Suppressor macrophage (primary cell): ENCODE results near the gene CHORDC1.
"Not testable (repeated sequence)": the region's sequence is repeated elsewhere in the genome, so short reads cannot be mapped to it uniquely, and the experiment has no call there.

ENCODE experiments used
- DNase-seq, 4 experiments: peaks; one replicate each; pipeline ENCODE4 v3.0.0-alpha.2; 2020 to 2022

CHORDC1 gene

DNA sequence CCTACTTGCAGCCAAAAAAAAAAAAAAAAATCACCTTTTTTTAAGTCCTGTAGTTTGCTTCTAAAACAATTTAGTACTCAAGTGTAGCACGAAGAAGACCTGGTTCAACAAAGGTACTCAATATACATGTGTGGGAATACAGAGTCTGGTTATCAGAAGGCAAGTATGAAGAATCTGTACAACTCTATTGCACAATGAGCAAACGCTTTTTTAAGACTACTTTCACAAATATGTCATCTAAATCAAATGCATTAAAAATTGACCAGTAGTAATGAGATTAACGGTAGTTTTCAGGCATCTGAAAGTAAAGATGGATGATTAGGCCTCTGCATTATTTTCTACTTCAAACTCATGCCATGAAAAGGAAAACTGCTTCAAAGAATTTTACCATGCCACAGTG lies 9.5 kb downstream of the CHORDC1 start:
- DNase-seq: no peak

DNA sequence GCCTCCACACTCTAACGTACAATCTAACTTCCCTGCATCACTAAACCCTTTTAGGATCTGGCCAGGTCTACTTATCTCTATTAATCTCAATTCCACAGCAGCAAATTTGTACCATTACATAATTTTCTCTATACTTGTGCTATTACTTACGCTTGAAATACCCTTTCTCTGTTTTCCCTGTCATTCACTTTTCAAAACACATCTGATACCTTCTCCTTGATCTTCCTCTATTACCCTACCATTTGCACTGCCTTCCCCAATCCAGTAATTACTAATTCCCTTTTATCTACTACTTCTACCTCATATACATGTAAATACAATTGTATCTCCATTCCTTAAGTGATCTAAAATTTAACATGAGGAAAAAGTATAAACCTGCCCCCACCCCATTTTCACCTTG lies 14.0 kb downstream of the CHORDC1 start:
- no peak for DNase-seq

DNA sequence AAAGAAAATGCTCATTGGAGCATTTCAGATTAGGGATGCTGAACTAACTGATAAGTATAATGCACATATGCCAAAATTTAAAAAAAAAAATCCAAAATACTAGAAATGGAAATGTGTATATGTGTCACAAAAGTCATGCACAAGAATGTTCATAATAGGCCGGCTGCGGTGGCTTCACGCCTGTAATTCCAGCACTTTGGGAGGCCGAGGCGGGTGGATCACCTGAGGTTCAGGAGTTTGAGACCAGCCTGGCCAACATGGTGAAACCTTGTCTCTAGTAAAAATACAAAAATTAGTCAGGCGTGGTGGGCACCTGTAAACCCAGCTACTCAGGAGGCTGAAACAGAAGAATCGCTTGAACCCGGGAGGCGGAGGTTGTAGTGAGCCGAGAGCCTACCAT lies 14.9 kb downstream of the CHORDC1 start:
- DNase-seq: not testable (repeated sequence)

DNA sequence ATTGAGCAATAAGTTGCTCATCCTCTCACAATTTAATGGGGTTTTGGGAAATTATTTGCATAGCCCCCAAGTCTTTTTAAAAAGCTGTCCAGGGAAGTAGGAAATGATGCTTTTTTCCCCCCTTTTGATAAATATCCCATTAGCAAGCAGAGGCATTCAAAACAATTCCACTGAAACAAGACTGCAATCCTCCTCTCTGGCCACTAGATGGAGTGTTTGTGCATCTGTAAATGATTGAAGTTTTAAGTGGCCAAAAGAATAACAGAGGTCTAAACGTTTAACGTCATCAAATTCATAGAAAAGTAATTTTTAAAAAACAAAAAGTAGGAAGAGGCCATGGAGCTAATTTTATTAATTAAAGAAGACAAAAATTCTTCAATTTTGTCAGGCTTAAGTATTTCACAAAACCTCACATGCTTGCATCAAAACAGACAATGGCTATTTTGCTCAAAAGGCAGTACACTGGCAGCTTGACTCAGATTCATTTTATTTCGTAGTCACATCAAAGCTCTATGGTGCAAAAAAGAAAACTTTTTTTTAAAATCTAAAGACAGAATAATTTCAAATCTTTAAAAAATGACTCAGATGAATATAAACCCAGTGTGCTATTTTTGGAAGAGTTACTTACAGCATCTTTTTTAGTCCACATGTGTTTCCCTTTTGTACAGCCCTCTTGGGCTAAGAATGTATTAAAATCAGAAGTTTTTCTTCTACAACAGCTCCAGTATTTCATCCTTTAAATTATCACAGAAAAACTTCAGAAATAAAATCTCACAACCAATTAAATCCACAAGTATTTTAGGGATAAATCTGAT lies 17.8 kb downstream of the CHORDC1 start:
- peak; percentile 36 to 69 (median 59) for DNase-seq

DNA sequence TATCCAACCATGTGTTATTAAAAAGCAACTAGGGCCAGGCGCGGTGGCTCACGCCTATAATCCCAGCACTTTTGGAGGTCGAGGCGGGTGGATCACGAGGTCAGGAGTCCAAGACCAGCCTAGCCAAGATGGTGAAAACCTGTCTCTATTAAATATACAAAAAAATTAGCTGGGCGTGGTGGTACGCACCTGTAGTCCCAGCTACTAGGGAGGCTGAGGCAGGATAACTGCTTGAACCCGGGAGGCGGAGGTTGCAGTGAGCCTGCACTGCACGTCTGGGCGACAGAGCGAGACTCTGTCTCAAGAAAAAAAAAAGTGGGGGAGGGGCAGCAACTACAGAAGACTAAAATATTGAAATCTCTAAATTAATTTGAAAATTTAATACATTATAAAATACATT lies 18.4 kb downstream of the CHORDC1 start:
- DNase-seq: no peak

DNA sequence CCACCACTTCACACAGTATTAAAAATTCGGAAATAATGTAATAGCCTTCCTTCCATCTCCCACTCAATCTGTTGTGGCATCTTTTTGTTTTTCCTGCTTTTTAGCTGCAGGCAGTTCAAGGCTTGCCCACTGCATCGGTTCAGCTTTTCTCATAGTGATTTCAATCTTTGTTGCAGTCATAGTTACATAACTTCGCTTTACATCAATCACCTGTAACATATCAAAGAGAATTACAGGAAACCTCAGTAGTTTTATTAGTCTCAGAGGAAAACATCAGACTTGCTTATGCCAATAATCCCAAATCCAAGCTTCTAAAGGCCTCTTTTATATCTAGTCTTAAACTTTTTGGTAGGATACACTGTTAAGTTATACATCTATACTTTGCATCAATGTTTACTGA lies 20.5 kb downstream of the CHORDC1 start:
- DNase-seq: no peak

DNA sequence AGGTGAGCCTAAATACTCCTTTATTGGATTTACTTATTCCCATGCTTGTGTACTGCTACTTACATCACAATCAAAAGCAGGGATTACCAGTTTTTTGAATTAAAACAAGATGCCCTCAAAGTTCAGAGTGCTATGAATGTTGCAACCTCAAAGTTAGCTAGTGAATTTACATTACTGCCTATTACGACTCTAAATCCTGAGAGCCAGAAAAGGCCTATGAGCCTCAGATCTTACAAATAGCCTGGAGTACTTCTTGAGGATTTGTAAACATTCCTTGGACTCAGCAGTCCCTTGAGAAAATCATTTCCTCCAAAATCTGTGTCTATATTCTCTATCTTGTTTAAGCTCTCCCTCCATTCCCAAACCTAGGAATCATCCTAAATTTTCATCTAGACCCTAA lies 25.5 kb downstream of the CHORDC1 start:
- no peak for DNase-seq

DNA sequence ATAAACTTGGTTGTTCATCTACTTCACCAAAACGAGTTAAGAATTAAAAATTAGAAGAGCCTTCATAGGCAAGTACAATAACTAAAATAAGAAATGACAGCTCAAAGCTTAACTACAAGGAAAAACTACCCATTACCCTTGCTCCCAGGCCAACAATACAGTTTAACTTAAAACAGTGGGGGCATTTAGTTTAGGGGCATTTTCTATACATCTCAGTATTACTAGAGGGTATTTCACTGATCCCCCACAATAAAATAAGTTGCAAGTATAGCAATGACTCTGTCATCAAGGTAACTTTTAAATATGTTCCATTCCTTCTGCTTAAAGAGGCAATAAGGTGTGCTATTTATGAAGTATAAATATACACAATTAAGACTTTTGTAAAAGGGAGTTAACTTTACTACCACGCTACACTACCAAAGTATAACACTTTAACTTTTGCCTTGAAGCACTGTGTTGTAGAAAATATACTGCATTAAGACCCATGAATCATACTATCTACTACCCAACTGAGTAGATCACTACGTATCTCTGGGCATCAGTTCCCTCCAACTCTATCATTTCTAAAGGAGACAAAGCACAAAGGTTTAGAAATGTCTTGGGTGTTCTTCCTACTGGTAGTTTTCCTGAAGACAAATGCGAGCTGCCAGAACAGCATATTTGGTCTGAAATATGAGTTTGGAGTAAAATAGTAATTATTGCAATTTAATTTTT lies 29.8 kb downstream of the CHORDC1 start:
- DNase-seq: no peak

DNA sequence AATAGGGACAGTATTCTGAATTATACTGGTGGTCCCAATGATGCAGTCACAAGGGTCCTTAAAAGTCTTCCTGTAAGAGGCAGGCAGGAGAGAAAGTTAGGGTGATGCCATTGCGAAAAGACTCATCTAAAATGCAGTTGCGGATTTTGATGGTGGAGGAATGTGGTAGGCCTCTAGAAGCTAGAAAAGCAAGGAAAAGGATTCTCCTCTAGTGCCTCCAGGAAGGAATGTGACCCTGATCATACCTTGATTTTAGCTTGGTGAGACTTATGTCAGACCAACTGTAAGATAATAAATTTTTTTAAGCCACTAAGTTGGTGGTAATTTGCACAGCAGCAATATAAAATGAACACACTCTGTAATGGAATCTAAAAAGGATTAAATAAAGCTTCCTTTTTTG lies 33.8 kb downstream of the CHORDC1 start:
- no peak for DNase-seq

DNA sequence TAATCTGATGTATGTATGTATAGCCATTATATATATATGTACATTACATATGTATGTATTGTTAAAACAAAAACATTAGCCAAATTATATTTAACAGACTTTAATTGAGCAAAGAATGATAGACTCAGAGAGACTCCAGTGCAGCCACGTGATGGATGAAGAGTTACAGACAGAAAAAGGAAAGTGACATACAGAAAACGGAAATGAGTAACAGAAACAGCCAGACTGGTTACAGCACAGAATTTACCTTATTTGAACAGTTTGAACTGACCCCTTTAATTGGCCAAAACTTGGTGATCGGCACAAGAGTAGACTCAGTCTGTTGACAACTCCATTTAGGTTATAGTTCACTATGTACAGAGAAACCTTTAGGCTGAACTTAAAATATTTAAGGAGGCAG lies 35.0 kb downstream of the CHORDC1 start:
- DNase-seq: no peak

DNA sequence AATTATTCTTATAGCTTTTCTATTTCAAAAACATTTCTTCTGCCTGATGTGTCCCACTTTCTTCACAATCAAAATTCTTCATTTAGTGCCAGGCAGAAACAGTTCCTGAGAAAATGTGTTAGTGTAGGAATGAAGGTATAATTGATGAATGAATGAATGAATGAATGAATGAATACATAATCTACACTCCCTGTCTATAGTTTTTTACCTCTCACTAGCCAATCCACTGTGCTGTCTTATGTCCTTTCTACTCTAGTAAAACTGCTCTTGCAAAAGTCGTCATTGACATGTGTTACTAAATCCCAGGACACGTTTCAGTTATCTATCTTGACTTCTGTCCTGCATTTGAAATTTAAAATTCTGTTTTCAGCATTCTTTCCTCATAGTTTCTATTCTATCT lies 42.9 kb downstream of the CHORDC1 start:
- no peak for DNase-seq

DNA sequence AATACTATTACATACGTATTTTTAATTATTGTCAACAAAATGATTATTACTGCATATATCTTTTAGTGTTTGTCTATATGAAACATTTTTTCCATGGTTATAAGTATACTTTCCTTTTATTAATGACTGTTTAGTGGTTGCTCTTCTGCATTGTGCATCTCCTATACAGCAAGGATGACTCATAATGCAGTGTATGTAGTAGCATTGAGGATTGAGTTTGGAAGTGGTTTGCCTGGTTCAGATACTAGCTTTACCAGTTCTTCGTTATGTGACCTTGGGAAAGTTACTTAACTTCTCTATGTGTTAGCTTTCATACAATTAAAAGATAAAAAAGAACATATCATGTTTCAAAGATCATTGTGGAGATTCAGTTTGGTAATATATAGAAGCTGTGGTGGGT lies 44.1 kb downstream of the CHORDC1 start:
- DNase-seq: no peak

DNA sequence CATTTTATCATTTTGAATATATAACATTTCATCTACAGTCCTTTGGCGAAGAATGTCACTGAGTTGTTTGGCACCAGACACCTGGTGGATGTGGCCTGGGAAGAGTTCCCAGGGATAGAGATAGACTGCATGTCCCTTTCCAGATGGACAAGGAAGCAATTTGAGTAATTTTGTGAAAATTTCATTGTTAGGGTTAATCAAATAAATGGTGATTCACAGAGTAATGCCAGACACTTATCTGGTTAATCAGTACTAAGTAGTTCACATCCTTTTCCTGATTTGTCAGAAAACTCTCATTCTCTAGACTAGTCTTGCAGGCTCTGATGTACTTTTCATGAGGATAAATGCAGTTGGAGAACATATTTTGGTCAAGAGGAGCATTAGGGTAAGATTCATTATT lies 46.8 kb downstream of the CHORDC1 start:
- no peak for DNase-seq

DNA sequence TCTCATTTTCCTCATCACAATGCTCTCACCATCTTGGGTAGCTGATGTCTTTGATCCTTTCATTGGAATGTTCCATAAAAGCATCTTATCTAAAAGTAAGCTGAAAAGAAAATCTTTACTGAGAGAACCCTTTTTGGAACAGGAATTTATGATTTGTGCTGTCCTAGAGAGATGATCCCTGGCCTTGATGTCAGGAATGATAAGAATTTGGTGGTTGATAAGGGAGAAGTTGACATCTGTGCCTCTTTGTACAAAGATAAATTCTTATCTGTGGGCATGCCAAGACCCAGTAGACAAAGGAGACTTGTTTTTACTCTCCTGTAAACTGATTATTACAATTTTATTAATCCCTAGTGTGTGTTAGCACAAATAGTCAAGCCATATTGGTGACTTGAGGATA lies 51.5 kb downstream of the CHORDC1 start:
- DNase-seq: no peak

DNA sequence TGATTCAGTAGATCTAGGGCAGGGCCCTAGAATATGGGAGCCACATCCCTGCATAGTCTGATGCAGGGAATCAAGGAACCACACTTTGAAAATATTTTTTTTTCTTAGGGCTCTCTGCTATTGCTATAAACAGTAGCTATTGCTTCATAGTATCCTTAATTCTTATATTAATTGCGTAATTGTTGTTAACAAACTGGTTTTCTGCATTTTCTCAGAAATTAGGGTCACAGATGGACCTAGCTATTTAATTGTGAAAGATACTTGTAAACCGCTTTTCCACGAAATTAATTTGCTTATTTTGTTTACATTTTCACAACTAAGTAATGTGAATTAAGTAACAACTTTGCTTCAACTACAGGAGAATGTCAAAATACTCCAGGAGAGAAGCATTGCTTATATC lies 54.3 kb downstream of the CHORDC1 start:
- no peak for DNase-seq

DNA sequence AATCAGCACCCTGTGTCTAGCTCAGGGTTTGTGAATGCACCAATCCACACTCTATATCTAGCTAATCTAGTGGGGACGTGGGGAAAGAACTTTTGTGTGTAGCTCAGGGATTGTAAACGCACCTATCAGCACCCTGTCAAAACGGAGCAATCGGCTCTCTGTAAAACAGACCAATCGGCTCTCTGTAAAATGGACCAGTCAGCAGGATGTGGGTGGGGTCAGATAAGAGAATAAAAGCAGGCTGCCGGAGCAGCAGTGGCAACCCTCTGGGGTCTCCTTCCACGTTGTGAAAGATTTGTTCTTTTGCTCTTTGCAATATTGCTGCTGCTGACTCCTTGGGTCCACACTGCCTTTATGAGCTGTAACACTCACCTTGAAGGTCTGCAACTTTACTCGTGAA lies 55.1 kb downstream of the CHORDC1 start:
- not testable (repeated sequence) for DNase-seq

DNA sequence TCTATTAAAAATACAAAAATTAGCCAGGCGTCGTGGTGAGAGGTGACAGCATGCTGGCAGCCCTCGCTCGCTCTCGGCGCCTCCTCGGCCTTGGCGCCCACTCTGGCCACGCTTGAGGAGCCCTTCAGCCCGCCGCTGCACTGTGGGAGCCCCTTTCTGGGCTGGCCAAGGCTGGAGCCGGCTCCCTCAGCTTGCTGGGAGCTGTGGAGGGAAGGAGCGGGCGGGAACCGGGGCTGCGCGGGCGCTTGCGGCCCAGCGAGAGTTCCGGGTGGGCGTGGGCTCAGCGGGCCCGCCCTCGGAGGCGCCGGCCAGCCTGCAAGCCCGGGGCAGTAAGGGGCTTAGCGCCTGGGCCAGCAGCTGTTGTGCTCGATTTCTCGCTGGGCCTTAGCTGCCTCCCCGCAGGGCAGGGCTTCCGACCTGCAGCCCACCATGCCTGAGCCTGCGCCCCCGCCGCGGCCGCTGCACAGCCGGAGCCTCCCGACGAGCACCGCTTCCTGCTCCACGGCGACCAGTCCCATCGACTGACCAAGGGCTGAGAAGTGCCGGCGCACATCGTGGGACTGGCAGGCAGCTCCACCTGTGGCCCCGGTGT lies 55.8 kb downstream of the CHORDC1 start:
- not testable (repeated sequence) for DNase-seq
